SK-N-SH (cell line): ENCODE measurements around the gene LIG1.

Experiments used
- FOXM1 ChIP-seq: IDR thresholded peaks from 2 replicates; pipeline ENCODE4 v1.4.0; 2012; ENCODE audit warnings: low read depth, mild to moderate bottlenecking
- TF ChIP-seq, protein P1 (sequence below): IDR thresholded peaks from 2 replicates; pipeline ENCODE4 v1.4.0; 2012; ENCODE audit warnings: low read depth, borderline replicate concordance

DNA sequence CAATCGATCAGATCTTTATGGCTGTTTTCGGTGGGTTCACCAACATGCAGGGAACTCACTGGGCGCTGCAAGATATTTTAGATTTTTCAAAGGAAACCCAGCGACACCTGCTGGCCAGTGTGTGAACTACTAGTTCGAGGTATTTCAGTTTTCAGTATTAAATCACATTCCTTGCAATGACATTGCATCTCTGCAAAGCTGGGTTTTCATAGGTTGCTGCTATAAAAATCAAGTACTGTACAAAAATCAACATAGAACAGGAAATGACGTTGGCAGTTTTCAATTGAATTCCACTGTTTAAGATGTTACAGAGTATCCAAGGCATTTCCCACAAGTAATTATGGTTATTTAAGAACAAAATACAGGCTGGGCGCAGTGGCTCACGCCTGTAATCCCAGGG is 17.6 kb downstream of the LIG1 start:
- TF ChIP-seq FOXM1 = no peak
- TF ChIP-seq, protein P1, sequence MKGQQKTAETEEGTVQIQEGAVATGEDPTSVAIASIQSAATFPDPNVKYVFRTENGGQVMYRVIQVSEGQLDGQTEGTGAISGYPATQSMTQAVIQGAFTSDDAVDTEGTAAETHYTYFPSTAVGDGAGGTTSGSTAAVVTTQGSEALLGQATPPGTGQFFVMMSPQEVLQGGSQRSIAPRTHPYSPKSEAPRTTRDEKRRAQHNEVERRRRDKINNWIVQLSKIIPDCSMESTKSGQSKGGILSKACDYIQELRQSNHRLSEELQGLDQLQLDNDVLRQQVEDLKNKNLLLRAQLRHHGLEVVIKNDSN = no peak
